ENCODE results near the gene POLR1B.
"Not testable (repeated sequence)": the region's sequence is repeated elsewhere in the genome, so short reads cannot be mapped to it uniquely, and the experiment has no call there.

POLR1B gene

DNA sequence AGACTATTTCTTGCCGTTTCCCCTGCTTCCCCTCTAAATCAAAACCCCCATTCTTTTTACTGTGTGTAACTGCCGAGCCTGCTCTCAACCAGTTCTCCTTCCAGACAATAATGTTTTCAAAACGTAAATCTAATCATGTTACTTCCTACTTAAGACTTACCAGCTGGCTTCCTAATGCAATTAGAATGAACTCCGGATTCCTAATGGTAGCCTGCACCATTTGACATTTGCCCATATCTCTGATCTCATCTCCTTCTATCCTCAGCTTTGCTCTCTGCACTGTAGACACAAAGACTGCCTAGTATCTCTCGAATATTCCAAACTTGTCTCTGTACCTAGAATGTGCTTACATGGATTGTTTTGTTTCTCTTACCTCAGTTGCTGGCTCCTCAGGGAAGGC lies 47.4 kb upstream of the POLR1B start:
- Histone ChIP-seq H3K79me2 (ENCODE audit: insufficient read depth, low read length) (0 out of 2 replicates have a peak, but pooled peaks cover 6% of the 10 kb centered on the region), H3K36me3 (ENCODE audit: insufficient read depth, low read length) (peaks cover 17% of the 10 kb centered on the region; the same call in 1 of the 2 replicates), H3K9ac (ENCODE audit: low read depth, low read length, poor library complexity, severe bottlenecking) (no peak overlapping the region), H3K4me1 (ENCODE audit: insufficient read depth, low read length, poor library complexity, severe bottlenecking) (no peaks in the 10 kb centered on the region), H3K9me3 (ENCODE audit: insufficient read depth, low read depth, low read length) (no peaks in the 10 kb centered on the region), H3K4me2 (ENCODE audit: low read depth, low read length, poor library complexity, severe bottlenecking) (no peak overlapping the region), H3K27me3 (ENCODE audit: insufficient read depth, low read length, poor library complexity, severe bottlenecking) (no peaks in the 10 kb centered on the region), H3K4me3 (ENCODE audit: low read length, poor library complexity, severe bottlenecking) (no peak overlapping the region), H3F3A (ENCODE audit: low read depth) (no peaks in the 10 kb centered on the region), H4K20me1 (ENCODE audit: insufficient read depth, low read length, poor library complexity, severe bottlenecking) (no peaks in the 10 kb centered on the region), H2AFZ (ENCODE audit: low read length) (no peak overlapping the region), H3K9me2 (replicated peaks; ENCODE audit: low read depth, low read length) (no peaks in the 10 kb centered on the region)
- TF ChIP-seq EZH2phosphoT487 (IDR thresholded peaks at IDR 0.05; ENCODE audit: borderline replicate concordance): no peak
- TF ChIP-seq, protein P1, sequence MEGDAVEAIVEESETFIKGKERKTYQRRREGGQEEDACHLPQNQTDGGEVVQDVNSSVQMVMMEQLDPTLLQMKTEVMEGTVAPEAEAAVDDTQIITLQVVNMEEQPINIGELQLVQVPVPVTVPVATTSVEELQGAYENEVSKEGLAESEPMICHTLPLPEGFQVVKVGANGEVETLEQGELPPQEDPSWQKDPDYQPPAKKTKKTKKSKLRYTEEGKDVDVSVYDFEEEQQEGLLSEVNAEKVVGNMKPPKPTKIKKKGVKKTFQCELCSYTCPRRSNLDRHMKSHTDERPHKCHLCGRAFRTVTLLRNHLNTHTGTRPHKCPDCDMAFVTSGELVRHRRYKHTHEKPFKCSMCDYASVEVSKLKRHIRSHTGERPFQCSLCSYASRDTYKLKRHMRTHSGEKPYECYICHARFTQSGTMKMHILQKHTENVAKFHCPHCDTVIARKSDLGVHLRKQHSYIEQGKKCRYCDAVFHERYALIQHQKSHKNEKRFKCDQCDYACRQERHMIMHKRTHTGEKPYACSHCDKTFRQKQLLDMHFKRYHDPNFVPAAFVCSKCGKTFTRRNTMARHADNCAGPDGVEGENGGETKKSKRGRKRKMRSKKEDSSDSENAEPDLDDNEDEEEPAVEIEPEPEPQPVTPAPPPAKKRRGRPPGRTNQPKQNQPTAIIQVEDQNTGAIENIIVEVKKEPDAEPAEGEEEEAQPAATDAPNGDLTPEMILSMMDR (conservative IDR thresholded peaks at IDR 0.05; ENCODE audit: low read length): no peak

DNA sequence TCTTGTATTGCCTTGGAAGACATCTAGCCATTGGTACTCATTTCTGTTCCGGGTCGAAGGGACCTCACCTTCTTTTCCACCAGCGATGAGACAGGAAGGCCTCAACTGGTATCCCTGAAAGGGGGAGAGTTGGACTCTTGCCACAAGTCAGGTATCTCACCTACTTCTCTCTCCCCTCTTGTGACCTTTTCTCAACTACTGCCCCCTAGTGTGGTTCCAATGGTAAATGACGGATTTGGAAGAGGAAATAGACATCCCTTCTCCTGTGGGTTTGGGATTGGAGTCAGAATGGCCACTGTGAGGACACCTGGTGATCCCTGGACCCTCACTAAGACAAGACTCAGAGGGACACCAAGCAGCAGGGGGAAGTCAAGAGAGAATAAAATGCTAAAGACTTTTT lies 46.4 kb upstream of the POLR1B start:
- H3K9ac ChIP-seq (ENCODE audit: low read depth, low read length, poor library complexity, severe bottlenecking); H3K4me1 ChIP-seq (ENCODE audit: insufficient read depth, low read length, poor library complexity, severe bottlenecking); H3K79me2 ChIP-seq (ENCODE audit: insufficient read depth, low read length); H3K9me3 ChIP-seq (ENCODE audit: insufficient read depth, low read depth, low read length); H3K27me3 ChIP-seq (ENCODE audit: insufficient read depth, low read length, poor library complexity, severe bottlenecking); H2AFZ ChIP-seq (ENCODE audit: low read length); H3K9me2 ChIP-seq (replicated peaks; ENCODE audit: low read depth, low read length); H3K4me3 ChIP-seq (ENCODE audit: low read length, poor library complexity, severe bottlenecking); H4K20me1 ChIP-seq (ENCODE audit: insufficient read depth, low read length, poor library complexity, severe bottlenecking); H3F3A ChIP-seq (ENCODE audit: low read depth); H3K4me2 ChIP-seq (ENCODE audit: low read depth, low read length, poor library complexity, severe bottlenecking): not testable (repeated sequence)
- H3K36me3 ChIP-seq (ENCODE audit: insufficient read depth, low read length): peaks cover 17% of the 10 kb centered on the region; the same call in 1 of the 2 replicates

GRCh38 chr2:112500850-112501484 lies 41.3 kb upstream of the POLR1B start:
- not testable (repeated sequence) for H4K20me1 ChIP-seq (ENCODE audit: insufficient read depth, low read length, poor library complexity, severe bottlenecking); H3F3A ChIP-seq (ENCODE audit: low read depth); H3K9ac ChIP-seq (ENCODE audit: low read depth, low read length, poor library complexity, severe bottlenecking); H3K9me3 ChIP-seq (ENCODE audit: insufficient read depth, low read depth, low read length); H2AFZ ChIP-seq (ENCODE audit: low read length); H3K9me2 ChIP-seq (replicated peaks; ENCODE audit: low read depth, low read length); H3K27me3 ChIP-seq (ENCODE audit: insufficient read depth, low read length, poor library complexity, severe bottlenecking); H3K4me2 ChIP-seq (ENCODE audit: low read depth, low read length, poor library complexity, severe bottlenecking); H3K36me3 ChIP-seq (ENCODE audit: insufficient read depth, low read length); H3K79me2 ChIP-seq (ENCODE audit: insufficient read depth, low read length); H3K4me3 ChIP-seq (ENCODE audit: low read length, poor library complexity, severe bottlenecking); H3K4me1 ChIP-seq (ENCODE audit: insufficient read depth, low read length, poor library complexity, severe bottlenecking)
- TF ChIP-seq, protein P1 (conservative IDR thresholded peaks at IDR 0.05; ENCODE audit: low read length): peak; percentile 40; the same call in 1 of the 2 replicates

- not testable (repeated sequence) for H4K20me1 ChIP-seq (ENCODE audit: insufficient read depth, low read length, poor library complexity, severe bottlenecking); H3K36me3 ChIP-seq (ENCODE audit: insufficient read depth, low read length); H3K9me3 ChIP-seq (ENCODE audit: insufficient read depth, low read depth, low read length); H3K27me3 ChIP-seq (ENCODE audit: insufficient read depth, low read length, poor library complexity, severe bottlenecking); H3K4me1 ChIP-seq (ENCODE audit: insufficient read depth, low read length, poor library complexity, severe bottlenecking); H3F3A ChIP-seq (ENCODE audit: low read depth); H3K4me2 ChIP-seq (ENCODE audit: low read depth, low read length, poor library complexity, severe bottlenecking); H2AFZ ChIP-seq (ENCODE audit: low read length); H3K4me3 ChIP-seq (ENCODE audit: low read length, poor library complexity, severe bottlenecking); H3K9me2 ChIP-seq (replicated peaks; ENCODE audit: low read depth, low read length); H3K9ac ChIP-seq (ENCODE audit: low read depth, low read length, poor library complexity, severe bottlenecking); H3K79me2 ChIP-seq (ENCODE audit: insufficient read depth, low read length)
These were observed 32.8 kb upstream of the POLR1B start for GRCh38 chr2:112509239-112509998.

All from Loucy (cell line).